ENCODE measurements around the gene PIM3.
"Not testable (repeated sequence)": the region's sequence is repeated elsewhere in the genome, so short reads cannot be mapped to it uniquely, and the experiment has no call there.

PIM3 gene

GRCh38 chr22:49943405-49943765, 17.2 kb upstream of the PIM3 start:
- DNase-seq (ENCODE audit: low spot score), result peak; percentile 34

DNA sequence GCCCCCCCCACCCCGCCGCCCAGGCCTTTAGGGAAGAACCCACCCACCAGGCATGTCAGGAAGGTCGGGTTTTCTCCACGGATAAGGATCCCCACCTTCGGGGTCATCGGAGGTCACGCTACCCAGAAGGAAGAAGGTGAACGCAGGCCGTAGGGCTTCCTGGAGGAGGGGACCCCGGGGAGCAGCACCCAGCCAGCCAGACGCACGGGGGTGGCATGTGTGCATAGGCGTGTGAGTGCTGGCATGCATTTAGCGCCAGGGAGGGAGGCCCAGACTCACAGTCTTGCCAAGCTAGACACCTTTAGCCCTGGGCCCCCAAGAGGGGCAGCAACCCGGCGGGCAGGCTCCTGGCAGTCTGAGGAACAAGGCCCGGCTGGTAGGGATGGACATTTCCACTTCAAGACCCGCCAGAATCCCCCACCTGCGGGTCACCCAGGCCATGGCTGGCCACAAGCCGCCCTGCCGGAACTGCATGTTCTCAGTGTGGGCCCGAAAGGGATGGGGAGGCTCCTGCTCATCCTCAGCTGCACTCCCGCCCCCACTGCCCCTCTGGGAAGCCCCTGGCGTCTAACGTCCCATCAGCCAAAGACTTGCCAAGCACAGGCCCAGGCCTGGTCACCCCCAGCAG, 16.7 kb upstream of the PIM3 start:
- no peak for DNase-seq (ENCODE audit: low spot score)

DNA sequence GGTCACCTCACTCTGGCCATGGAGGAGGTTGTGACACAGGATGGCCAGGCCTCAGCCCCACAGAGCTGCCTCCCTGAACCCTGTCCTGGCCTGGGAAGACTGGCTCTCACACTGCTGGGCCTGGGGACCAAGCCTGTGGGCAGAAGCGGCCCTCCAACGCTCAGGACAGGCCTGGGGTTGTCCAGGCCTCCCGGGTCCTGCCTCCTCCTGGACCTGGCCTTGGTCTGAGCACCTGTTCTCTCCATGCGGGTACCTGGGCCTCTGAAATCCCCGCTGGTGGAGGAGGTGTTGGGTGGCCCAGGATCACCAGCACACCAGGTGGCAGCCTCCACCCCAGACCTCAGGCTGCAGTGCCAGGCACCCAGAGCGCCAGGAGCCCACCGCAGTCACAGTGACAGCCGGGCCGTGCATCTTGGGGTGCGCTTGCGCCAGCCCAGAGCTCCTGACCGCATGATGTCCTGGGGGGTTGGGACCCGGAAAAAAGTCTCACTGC, 16.1 kb upstream of the PIM3 start:
- no peak for DNase-seq (ENCODE audit: low spot score)

DNA sequence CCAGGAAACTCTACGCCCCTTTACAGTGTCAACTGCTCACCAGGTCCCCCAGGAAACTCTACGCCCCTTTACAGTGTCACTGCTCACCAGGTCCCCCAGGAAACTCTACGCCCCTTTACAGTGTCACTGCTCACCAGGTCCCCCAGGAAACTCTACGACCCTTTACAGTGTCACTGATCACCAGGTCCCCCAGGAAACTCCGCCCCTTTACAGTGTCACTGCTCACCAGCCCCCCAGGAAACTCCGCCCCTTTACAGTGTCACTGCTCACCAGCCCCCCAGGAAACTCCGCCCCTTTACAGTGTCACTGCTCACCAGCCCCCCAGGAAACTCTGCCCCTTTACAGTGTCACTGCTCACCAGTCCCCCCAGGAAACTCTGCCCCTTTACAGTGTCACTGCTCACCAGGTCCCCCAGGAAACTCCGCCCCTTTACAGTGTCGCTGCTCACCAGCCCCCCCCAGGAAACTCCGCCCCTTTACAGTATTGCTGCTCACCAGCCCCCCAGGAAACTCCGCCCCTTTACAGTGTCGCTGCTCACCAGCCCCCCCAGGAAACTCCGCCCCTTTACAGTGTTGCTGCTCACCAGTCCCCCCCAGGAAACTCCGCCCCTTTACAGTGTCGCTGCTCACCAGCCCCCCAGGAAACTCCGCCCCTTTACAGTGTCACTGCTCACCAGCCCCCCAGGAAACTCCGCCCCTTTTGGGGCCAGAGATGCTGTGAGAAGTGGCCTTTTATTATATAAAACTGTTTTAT, 15.4 kb upstream of the PIM3 start:
- not testable (repeated sequence) for DNase-seq (ENCODE audit: low spot score)

DNA sequence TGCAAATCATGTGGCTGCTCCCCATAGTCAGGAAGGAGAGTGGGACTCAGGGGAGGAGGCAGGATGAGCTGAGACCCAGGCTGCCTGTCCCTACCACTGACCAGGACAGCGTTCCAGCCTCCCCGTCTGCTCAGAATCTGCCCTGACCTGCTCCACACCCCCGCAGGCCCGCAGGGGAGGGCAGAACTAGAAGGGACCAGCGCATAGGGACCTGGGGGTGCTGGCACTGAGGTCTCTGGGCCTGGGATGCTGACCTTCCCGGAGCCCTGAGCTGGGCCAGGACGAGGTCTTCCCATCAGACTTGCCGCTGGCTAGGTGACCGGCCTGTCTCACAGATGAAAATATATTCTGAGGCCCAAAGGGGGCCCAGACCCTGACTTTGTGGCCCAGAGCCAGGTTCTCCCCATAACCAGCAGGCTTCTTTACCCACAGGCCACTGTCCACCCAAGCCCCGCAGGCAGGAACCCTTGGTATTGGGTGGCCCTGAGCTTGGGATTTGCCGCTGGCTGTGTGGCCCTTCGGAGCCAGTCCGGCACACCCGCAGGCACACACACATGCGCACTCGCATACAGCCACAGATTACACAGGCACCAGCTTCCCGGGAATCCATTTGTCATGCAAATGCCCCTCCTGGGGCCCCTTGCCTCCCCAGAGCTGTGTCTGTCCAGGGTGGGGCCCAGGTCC, 13.8 kb upstream of the PIM3 start:
- DNase-seq (ENCODE audit: low spot score), result no peak

DNA sequence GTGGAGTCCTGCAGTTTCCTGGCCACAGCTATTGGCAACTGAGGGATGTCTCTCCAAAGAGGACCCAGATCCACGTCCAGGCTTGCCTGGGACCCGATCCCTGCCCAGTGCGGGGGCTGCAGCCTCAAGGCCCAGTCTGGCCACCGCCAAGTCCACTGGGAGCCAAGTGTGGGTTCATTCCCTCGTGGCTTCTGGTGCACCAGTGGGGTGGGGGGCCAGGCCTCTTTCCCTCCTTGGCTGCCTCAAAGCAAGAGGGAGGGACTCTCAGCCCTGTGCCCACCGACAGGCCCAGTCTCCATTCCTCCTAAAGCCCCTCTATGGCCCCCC, 13.3 kb upstream of the PIM3 start:
- no peak for DNase-seq (ENCODE audit: low spot score)

DNA sequence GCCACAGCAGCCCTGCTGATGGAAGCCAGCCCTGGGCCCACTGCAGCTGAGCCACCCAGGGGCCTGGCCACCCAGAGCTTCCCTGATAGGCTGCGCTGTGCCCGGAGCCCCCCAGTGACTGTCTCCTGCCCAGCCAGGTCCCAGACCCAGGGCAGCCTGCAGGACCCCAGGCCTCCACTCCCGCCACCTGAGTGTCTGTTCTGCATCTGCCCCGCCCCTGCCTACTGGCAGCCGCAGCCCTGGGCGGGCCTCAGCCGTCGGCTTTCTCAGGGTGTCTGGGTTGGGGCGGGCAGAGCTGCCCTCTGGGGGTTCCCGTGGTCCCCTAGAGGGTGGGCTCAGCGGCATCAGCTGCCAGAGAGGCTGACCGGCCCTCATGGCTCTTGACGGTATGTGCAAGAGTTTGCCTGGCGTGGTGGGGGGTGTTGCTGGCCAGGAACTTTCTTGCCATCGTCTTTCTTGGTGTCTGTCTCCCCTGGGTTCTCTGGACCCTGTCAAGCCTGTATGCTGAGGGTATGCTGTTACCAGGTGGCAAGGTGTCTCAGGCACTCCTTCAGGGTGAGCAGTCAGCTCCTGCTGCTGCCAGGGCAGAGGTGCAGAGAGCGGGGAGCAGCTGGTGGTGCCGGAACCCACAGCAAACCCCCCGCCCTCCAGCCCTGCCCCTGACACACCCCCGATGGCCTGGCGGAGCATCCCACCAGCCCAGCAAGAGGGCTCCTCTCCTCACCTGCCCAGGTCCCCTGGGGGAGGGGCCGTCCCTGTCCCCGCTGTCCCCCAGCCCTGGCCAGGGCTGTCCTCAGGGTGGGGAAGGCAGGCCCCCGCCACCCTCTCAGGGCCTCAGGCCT, 12.2 kb upstream of the PIM3 start:
- DNase-seq (ENCODE audit: low spot score), result no peak

GRCh38 chr22:49948958-49949913, 11.3 kb upstream of the PIM3 start:
- DNase-seq (ENCODE audit: low spot score), result no peak

GRCh38 chr22:49949914-49950292, 10.7 kb upstream of the PIM3 start:
- DNase-seq (ENCODE audit: low spot score), result no peak

GRCh38 chr22:49950396-49950994, 10.1 kb upstream of the PIM3 start:
- no peak for DNase-seq (ENCODE audit: low spot score)

DNA sequence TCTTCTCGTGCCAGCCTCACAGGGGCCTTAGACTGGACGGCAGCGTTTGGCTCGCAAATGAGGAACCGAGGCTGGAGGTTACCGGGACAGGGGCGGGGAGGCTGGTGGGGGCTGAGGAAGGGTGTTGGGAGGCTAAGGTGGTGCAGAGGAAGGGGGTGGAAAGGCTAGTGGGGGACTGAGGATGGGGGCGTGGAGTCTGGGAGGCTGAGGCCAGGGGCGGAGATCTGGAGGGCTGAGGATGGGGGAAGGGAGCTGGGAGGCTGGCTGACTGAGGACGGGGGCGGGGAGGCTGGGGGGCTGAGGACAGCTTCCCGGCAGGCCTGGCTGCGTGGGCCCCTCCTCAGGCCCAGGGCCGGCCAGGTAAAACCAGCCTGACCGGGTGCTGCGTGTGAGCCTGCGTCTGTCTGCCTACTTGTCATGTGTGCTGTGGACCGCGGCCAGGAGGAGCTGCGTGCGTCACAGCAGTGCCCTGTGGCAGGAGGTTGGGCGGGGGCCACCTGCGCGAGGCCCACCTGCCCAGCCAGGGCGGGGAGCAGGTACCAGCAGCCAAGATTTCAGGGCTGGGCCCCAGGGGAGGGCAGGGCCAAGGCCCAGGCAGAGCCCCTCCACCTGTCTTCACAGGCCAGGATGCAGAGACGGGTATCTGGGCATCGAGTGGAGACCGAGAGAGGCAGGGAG, 9.4 kb upstream of the PIM3 start:
- no peak for DNase-seq (ENCODE audit: low spot score)

- DNase-seq (ENCODE audit: low spot score), result no peak
Measured at GRCh38 chr22:49951678-49951985, 8.9 kb upstream of the PIM3 start.

GRCh38 chr22:49951986-49952896, 8.3 kb upstream of the PIM3 start:
- DNase-seq (ENCODE audit: low spot score), result no peak

DNA sequence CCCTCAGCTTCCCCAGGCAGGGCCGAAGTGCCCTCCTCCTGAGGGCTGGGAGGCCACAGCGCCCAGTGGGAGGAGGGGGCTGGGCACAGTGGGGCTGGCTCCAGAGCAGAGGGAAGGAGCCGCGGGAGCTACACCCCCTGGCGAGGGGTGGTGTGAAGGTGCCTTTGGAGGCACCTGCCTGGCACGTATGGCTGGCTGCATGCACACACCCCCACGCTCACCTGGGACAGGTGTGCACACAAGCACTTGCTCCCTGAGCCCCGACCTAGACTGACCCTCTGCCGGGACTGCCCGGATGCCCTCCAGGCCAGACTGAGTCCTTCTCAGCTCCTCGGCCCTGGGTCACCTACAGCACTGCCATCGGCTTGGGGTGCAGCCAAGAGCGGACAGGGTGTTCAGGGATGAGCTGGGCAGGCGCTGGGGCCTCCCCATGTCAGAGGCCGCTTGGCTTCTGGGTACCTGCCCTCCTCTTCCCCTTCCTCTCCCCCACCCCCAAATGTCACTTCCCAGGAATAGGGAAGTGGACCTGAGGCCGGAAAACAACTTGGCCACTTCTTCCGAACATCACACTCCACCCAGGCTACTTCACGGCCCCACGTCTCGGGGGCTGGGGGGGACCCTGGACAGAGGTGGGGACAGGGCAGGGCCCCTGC, 7.4 kb upstream of the PIM3 start:
- DNase-seq (ENCODE audit: low spot score), result no peak

DNA sequence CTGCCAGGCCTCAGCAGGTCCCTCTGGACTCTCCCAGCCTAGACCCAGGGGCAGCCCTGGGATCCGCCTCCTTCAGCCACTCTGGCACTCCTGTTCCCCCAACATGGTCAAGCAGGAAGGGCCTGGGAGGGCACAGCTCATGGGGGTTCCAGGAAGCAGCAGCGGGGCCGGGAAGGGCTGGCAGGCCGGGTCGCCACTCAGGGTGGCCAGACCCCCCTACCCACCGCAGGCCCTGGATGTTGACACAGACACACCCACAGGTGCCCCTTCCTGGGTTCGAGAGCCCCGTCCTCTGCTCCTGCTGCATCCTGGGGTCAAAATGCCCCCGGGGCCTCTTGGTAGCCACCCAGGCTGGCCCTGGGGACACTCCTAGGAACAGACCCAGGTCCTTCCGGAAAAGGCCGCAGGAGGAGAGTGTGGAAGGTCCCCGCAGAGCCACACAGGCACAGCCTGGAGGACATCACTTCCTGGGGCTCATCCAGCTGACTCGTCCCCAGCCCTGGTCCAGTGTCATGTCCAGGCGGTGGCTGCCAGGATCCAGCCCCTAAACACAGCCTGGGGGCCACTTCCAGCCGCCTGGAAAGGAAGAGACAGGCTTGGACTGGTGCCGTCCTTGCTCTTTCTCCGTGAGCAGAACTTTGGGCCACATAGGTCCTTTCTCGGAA, 6.8 kb upstream of the PIM3 start:
- no peak for DNase-seq (ENCODE audit: low spot score)

GRCh38 chr22:49954354-49954753, 6.2 kb upstream of the PIM3 start:
- DNase-seq (ENCODE audit: low spot score), result no peak

DNA sequence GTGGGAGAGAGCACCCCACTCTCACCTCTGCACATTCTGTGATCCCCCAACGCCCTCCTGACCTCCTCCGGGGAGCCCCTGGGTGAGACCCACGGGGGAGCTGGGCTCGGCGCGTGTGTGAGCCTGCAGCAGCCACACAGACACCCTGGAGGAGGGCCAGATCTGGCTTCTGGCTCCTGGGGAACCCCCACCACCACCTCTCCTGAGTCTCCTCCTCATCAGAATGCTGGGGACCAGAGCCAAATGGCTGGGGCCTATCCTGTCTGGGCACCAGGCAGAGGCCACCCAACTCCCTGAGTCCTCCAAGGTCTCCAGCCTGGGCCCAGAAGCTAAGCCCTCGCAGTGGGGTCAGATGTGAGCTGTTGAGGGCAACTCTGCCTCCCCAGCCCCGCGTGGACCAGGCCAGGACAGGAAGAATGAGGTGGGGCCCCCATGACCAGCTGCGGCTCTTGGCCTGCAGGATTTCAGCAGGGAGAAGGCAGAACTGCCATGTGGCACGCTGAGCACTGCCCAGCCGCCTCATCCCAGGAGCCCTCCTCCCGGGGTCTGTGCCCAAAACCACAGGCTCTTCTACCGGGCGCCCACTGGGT, 5.5 kb upstream of the PIM3 start:
- no peak for DNase-seq (ENCODE audit: low spot score)

Data from cerebellar cortex (tissue), 1 donor.